T-helper 17 cell (primary cell): ENCODE measurements around the gene RTN4R. TPM values are rescaled to one million over a fixed set of nuclear protein-coding genes. Genes with fewer than 3 reads are reported as not detected.
"Not testable (repeated sequence)": the region's sequence is repeated elsewhere in the genome, so short reads cannot be mapped to it uniquely, and the experiment has no call there.

Experiments used
- ATAC-seq: fragments of 150-1000 bp; cut with Tn5 transposase; 2 replicates; pipeline ENCODE4 v1.10.0; 2021; ENCODE audit warnings: mild to moderate bottlenecking, moderate library complexity
- DNase-seq, 3 donors: peaks; one replicate each; pipeline versions ENCODE4 v3.0.0 to v3.0.0-alpha.2; 2020 to 2021
- H3K9me3 ChIP-seq: one replicate; pipeline ENCODE4 v1.7.0; 2013; ENCODE audit warnings: low read length, mild to moderate bottlenecking; ENCODE audit not compliant: control insufficient read depth, poor library complexity, severe bottlenecking
- H3K27ac Mint-ChIP-seq: one replicate; pipeline ENCODE4 v1.8.0; 2022; ENCODE audit warnings: mild to moderate bottlenecking, moderate library complexity, mixed read lengths
- H3K27me3 Mint-ChIP-seq: one replicate; pipeline ENCODE4 v1.8.0; 2022; ENCODE audit warnings: mixed read lengths
- H3K36me3 Mint-ChIP-seq: one replicate; pipeline ENCODE4 v1.8.0; 2022; ENCODE audit warnings: low read depth, mixed read lengths
- H3K4me1 Mint-ChIP-seq: one replicate; pipeline ENCODE4 v1.8.0; 2022; ENCODE audit warnings: mild to moderate bottlenecking, mixed read lengths
- H3K4me3 Mint-ChIP-seq: one replicate; pipeline ENCODE4 v1.8.0; 2022; ENCODE audit warnings: mild to moderate bottlenecking, moderate library complexity, mixed read lengths
- total RNA-seq, 4 donors: library from RNA in 2 of 4; stranded (reverse) in 2 of 4; gene quantifications; one replicate each; pipeline ENCODE4 v1.2.3 and lab custom pipeline; 2022 to 2026

Gene RTN4R
- total RNA-seq, 2 donors from 2014 or later: 0.68 to 2.1 TPM

DNA sequence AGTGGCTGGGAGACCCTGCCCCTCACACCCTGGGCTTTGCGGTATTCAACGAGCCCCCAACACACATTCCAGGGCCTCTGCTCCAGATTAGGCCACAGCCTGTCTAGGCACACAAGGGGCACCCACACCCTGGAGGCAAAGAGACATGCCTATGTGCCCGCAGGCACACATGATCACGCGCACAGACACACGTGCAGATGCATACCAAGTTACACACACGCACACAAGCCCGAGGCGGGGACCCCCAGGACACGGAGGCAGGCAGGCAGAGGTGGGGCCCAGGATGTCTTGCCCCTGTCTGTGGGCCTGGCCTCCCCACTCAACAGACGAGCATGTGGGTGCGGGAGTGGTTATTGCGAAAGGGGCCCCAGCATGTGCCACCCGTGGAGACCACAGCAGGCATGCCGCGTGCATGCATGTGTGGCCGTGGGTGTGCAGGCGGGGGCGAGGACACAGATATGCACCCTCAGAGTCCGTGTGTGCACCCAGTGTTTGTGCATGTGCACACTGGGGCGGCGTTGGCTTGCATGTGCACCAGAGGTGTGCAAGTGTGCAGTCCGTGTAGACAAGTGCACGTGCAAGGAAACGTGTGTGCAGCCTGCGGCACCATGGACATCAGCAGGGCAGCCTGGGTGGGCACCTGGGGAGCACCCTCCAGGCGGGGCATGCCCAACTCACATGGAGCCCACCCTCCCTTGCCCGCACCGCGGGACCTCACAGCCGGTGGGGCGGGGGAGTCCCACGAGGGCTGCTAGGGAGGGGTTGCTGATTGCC is 1.3 kb downstream of the RTN4R start:
- not testable (repeated sequence) for H3K4me1 Mint-ChIP-seq, H3K36me3 Mint-ChIP-seq, H3K9me3 ChIP-seq, H3K27me3 Mint-ChIP-seq, ATAC-seq, DNase-seq, H3K27ac Mint-ChIP-seq
- H3K4me3 Mint-ChIP-seq: peak overlapping the region; percentile 69

DNA sequence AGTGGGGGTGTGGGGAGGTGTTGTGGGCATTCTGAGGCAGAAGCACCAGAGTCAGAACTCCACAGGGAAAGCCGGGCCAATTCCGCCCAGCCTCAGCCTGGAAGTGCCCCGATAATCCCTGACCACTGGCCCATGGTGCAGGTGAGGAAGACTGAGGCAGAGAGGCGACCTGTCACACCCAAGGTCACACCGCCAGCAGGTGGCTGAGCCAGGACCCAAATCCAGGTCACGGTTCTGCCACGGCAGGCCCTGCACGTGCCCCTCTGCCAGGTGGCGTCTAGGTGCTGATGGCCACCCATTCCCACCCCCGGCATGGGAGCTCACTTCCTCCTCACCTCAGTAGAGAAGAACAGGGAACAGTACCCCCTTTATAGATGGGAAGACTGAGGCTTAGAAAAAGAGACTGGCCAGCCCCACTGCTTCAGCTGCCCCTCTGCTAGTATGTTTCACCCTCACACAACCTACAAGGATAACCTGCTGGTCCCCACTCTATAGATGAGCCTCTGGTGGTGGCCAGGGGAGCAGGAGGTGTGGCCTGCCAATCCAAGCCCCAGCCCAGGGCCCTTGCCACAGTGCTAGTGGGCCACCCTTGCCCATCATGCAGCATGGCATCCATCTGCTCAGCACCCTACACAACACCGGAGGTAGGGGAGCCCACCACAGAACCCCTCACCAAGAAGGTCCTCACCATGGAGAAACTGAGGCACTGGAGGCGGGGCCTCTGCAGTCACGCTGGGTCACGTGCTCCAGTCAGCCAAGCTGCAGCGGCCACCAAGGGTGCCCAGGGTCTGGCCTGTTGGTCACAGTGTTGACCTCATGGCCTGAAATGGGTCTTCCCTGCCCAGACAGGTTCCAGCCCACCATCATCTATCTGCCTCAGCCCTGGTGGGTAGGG is 2.1 kb downstream of the RTN4R start:
- DNase-seq, H3K36me3 Mint-ChIP-seq, H3K27me3 Mint-ChIP-seq, ATAC-seq, H3K9me3 ChIP-seq, H3K4me1 Mint-ChIP-seq, H3K27ac Mint-ChIP-seq: not testable (repeated sequence)
- H3K4me3 Mint-ChIP-seq: peak overlapping the region; percentile 69

DNA sequence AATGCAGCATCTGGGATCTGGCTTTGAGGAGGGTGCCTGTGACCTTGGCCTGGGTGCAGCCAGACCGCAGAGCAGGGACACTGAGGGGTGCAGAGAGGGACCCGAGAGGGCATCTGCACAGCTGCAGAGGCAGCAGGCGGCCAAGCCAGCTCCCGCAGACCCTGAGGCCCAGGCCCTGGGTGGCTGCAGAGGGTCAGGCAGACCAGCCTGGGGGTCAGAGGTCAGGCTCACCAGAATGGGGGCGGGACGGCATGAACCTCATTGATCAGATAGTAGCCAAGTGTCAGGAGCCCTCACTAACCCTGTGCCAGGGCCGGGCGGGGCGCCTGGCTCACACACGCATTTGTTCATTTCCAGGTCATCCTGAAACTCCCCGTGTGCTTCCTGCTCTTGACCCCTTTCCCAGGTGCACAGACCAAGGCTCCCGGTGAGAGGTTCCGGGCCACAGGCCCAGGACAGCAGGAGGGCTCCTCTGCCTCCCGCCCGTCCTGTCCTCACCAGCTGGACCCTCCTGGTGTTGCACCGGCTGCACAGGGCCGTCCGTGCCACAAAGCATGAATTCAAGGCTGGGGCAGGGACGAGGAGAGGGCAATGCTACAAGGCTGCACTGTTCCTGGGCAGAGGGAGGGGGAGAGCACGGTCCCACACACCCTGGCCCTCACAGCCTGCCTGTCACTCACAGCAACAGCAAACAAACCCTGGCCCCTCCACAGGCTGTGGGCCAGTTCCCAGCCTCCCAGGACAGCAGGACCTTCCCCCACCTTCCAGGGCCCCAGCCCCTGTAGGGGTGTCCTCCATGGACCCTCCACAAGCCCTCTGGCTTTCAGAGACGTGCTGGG is 3.3 kb downstream of the RTN4R start:
- Mint-ChIP-seq H3K4me3 (peak overlapping the region; percentile 21), H3K27me3 (no peaks in the 10 kb centered on the region), H3K36me3 (no peaks in the 10 kb centered on the region), H3K27ac (no peak overlapping the region), H3K4me1 (peaks cover 8% of the 10 kb centered on the region)
- ATAC-seq (no peak), DNase-seq (no peak)
- no peaks in the 10 kb centered on the region for H3K9me3 ChIP-seq

- H3K9me3 ChIP-seq, H3K4me1 Mint-ChIP-seq, H3K36me3 Mint-ChIP-seq, DNase-seq, H3K4me3 Mint-ChIP-seq, H3K27me3 Mint-ChIP-seq, ATAC-seq, H3K27ac Mint-ChIP-seq: not testable (repeated sequence)
These were observed 4.5 kb downstream of the RTN4R start for GRCh38 chr22:20263404-20264281.

DNA sequence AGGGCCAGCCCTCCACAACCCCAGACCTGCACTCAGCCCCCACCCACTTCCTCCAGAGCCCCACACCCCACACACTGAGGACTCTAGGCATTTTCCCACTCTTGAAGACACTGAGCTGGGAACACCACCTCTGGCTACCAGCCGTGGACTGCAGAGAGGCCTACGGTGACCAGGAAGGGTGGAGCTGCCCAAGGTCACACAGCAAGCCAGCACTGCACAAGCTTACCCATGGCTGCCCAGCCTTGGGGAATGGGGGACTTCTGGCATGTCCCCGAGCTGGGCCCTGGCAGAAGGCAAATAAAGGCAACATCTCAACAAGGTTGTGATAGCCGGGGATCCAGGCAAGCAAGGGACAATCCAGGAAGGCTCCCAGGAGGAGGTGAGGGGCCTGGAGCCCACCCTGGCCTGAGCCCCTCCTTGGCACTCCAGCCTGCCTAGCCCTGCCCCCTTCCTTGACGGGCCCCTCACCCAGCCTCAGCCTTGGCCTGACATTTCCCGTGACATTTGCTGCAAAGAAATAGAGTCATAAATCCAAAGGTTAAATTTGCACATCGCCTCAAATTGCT is 5.5 kb downstream of the RTN4R start:
- Mint-ChIP-seq H3K27ac (peak overlapping the region; percentile 37), H3K27me3 (no peaks in the 10 kb centered on the region), H3K36me3 (no peaks in the 10 kb centered on the region), H3K4me3 (no peak overlapping the region), H3K4me1 (peaks cover 11% of the 10 kb centered on the region)
- H3K9me3 ChIP-seq: no peaks in the 10 kb centered on the region
- ATAC-seq: no peak
- DNase-seq: no peak

GRCh38 chr22:20261848-20262581 is 6.1 kb downstream of the RTN4R start:
- Mint-ChIP-seq H3K4me1 (peaks cover 11% of the 10 kb centered on the region), H3K27ac (peak overlapping the region; percentile 37)
- ATAC-seq: no peak

GRCh38 chr22:20260071-20260765 is 7.9 kb downstream of the RTN4R start:
- DNase-seq: no peak
- ATAC-seq: no peak
- Mint-ChIP-seq H3K27ac (peak overlapping the region; percentile 37), H3K36me3 (no peaks in the 10 kb centered on the region), H3K4me3 (no peak overlapping the region), H3K4me1 (peaks cover 9% of the 10 kb centered on the region), H3K27me3 (no peaks in the 10 kb centered on the region)
- no peaks in the 10 kb centered on the region for H3K9me3 ChIP-seq

More at GRCh38 chr22:20261848-20262581, 6.1 kb downstream of the RTN4R start:
- H3K36me3 Mint-ChIP-seq: no peaks in the 10 kb centered on the region
- no peak overlapping the region for H3K4me3 Mint-ChIP-seq
- no peaks in the 10 kb centered on the region for H3K9me3 ChIP-seq
- DNase-seq: no peak
- H3K27me3 Mint-ChIP-seq: no peaks in the 10 kb centered on the region

DNA sequence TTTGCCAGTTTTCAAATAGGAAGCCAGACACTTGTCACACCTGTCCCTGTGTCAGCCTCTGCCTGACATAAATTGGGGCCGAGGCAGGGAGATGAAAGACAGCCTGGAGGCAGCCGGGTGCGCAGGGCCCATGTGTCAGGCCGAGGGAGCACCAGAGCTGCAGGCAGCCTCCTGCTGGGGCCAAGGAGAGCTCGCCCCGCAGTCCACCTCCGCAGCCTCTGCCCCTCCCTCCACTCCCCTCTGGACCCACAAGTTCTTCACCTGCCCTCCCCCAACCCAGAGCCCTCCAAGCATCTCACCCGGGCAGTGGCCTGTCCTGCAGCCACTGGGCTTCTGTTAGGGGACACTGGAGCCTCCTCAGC is 8.8 kb downstream of the RTN4R start:
- peaks cover 9% of the 10 kb centered on the region for H3K4me1 Mint-ChIP-seq
- DNase-seq (no peak), ATAC-seq (no peak)
- no peaks in the 10 kb centered on the region for H3K27me3 Mint-ChIP-seq
- peak overlapping the region; percentile 37 for H3K27ac Mint-ChIP-seq
- no peak overlapping the region for H3K4me3 Mint-ChIP-seq
- H3K36me3 Mint-ChIP-seq: no peaks in the 10 kb centered on the region
- H3K9me3 ChIP-seq: no peaks in the 10 kb centered on the region

- ATAC-seq (no peak), DNase-seq (no peak)
- Mint-ChIP-seq H3K27ac (peak overlapping the region; percentile 37), H3K27me3 (no peaks in the 10 kb centered on the region), H3K4me1 (peaks cover 9% of the 10 kb centered on the region), H3K4me3 (no peak overlapping the region), H3K36me3 (no peaks in the 10 kb centered on the region)
- H3K9me3 ChIP-seq: no peaks in the 10 kb centered on the region
These were observed 9.4 kb downstream of the RTN4R start for GRCh38 chr22:20258584-20259326.

- Mint-ChIP-seq H3K4me3 (no peak overlapping the region), H3K36me3 (no peaks in the 10 kb centered on the region), H3K27me3 (no peaks in the 10 kb centered on the region), H3K4me1 (peaks cover 9% of the 10 kb centered on the region), H3K27ac (no peak overlapping the region)
- no peaks in the 10 kb centered on the region for H3K9me3 ChIP-seq
- no peak for ATAC-seq
- DNase-seq: no peak
These were observed 10.2 kb downstream of the RTN4R start for GRCh38 chr22:20258021-20258299.
